Neural cell (in vitro differentiated cells): ENCODE results near the gene PFKFB3. TPM values are rescaled to one million over a fixed set of nuclear protein-coding genes. Genes with fewer than 3 reads are reported as not detected.

Experiments used
- H2AFZ ChIP-seq: fragments of 200-600, 300-800 bp; sonication (generic), shearing (Covaris generic); 2 replicates; pipeline ENCODE4 v1.6.0; 2014; ENCODE audit warnings: low read depth, mild to moderate bottlenecking, antibody characterized with exemption, low read length, moderate library complexity
- H3F3A ChIP-seq: fragments of 200-600 bp; shearing (Covaris generic); 2 replicates; pipeline ENCODE4 v1.6.1; 2016; ENCODE audit warnings: mild to moderate bottlenecking, moderate library complexity, mixed read lengths, antibody characterized with exemption, low read length; ENCODE audit not compliant: insufficient read depth, poor library complexity, severe bottlenecking
- H3K27ac ChIP-seq: fragments of 200-600, 300-800 bp; sonication (generic), shearing (Covaris generic); 2 replicates; pipeline ENCODE4 v1.5.1; 2014; ENCODE audit warnings: mild to moderate bottlenecking, low read length, moderate library complexity
- H3K27me3 ChIP-seq: fragments of 300-800, 200-600 bp; sonication (generic), shearing (Covaris generic); 2 replicates; pipeline ENCODE4 v1.6.0; 2014; ENCODE audit warnings: mild to moderate bottlenecking, low read depth, low read length, moderate library complexity; ENCODE audit not compliant: insufficient read depth
- H3K36me3 ChIP-seq: fragments of 300-800, 200-600 bp; sonication (generic), shearing (Covaris generic); 2 replicates; pipeline ENCODE4 v1.5.1; 2014; ENCODE audit warnings: mild to moderate bottlenecking, antibody characterized with exemption, low read length, moderate library complexity; ENCODE audit not compliant: insufficient read depth
- H3K4me2 ChIP-seq: fragments of 300-800, 200-600 bp; sonication (generic), shearing (Covaris generic); 2 replicates; pipeline ENCODE4 v1.6.0; 2014; ENCODE audit warnings: mild to moderate bottlenecking, low read length
- H3K4me3 ChIP-seq: fragments of 300-800, 200-600 bp; sonication (generic), shearing (Covaris generic); 2 replicates; pipeline ENCODE4 v1.5.1; 2014; ENCODE audit warnings: mild to moderate bottlenecking, low read length, moderate library complexity
- H3K79me2 ChIP-seq: fragments of 200-600 bp; shearing (Covaris generic); replicated peaks from 2 replicates; pipeline ENCODE4 v1.6.0; 2014; ENCODE audit warnings: mild to moderate bottlenecking, low read length, moderate library complexity; ENCODE audit not compliant: insufficient read depth
- H3K9ac ChIP-seq: fragments of 300-800, 200-600 bp; sonication (generic), shearing (Covaris generic); 2 replicates; pipeline ENCODE4 v1.6.1; 2016; ENCODE audit warnings: mild to moderate bottlenecking, low read length, mixed read lengths
- H3K9me2 ChIP-seq: fragments of 200-600 bp; shearing (Covaris generic); 2 replicates; pipeline ENCODE4 v1.6.1; 2016; ENCODE audit warnings: mild to moderate bottlenecking, low read length, mixed read lengths; ENCODE audit not compliant: insufficient read depth
- H3K9me3 ChIP-seq: fragments of 200-600, 300-800 bp; sonication (generic), shearing (Covaris generic); 2 replicates; pipeline ENCODE4 v1.6.1; 2016; ENCODE audit warnings: mild to moderate bottlenecking, mixed run types, low read length, moderate library complexity, mixed read lengths
- H4K20me1 ChIP-seq: fragments of 200-600 bp; shearing (Covaris generic); 2 replicates; pipeline ENCODE4 v1.6.1; 2016; ENCODE audit warnings: mild to moderate bottlenecking, mixed run types; ENCODE audit not compliant: insufficient read depth
- CTCF ChIP-seq: fragments of 450-650 bp; IDR thresholded peaks from 2 replicates; pipeline ENCODE4 v1.5.1; 2014; ENCODE audit warnings: antibody characterized with exemption, mild to moderate bottlenecking, moderate library complexity; ENCODE audit not compliant: poor library complexity, severe bottlenecking
- EP300 ChIP-seq: fragments of 450-650 bp; conservative IDR thresholded peaks from 2 replicates; pipeline ENCODE4 v1.6.1; 2014; ENCODE audit warnings: antibody characterized with exemption, mild to moderate bottlenecking, moderate library complexity; ENCODE audit not compliant: poor library complexity, severe bottlenecking
- EZH2 ChIP-seq: fragments of 200-600, 300-800 bp; shearing (Covaris generic), sonication (generic); IDR thresholded peaks from 2 replicates; pipeline ENCODE4 v1.6.1; 2014; ENCODE audit warnings: antibody characterized with exemption, low read length, borderline replicate concordance, mild to moderate bottlenecking; ENCODE audit not compliant: insufficient read depth, poor library complexity, severe bottlenecking
- MXI1 ChIP-seq: fragments of 450-650 bp; conservative IDR thresholded peaks from 2 replicates; pipeline ENCODE4 v1.6.1; 2014; ENCODE audit warnings: antibody characterized with exemption, mild to moderate bottlenecking; ENCODE audit not compliant: poor library complexity, severe bottlenecking
- POLR2AphosphoS5 ChIP-seq: IDR thresholded peaks from 2 replicates; pipeline ENCODE4 v1.6.1; 2012
- RAD21 ChIP-seq: fragments of 450-650 bp; conservative IDR thresholded peaks from 2 replicates; pipeline ENCODE4 v1.6.1; 2014; ENCODE audit warnings: antibody characterized with exemption, mild to moderate bottlenecking, moderate library complexity
- REST ChIP-seq: IDR thresholded peaks from 2 replicates; pipeline ENCODE4 v1.6.1; 2012; ENCODE audit warnings: borderline replicate concordance
- SMC3 ChIP-seq: fragments of 450-650 bp; conservative IDR thresholded peaks from 2 replicates; pipeline ENCODE4 v1.6.1; 2014; ENCODE audit warnings: antibody characterized with exemption, mild to moderate bottlenecking, moderate library complexity; ENCODE audit not compliant: poor library complexity
- TAF1 ChIP-seq: IDR thresholded peaks from 2 replicates; pipeline ENCODE4 v1.6.1; 2012; ENCODE audit warnings: low read depth
- polyA plus RNA-seq: library from polyadenylated mRNA; depleted of rRNA; stranded (reverse); fragments of >200 nt; gene quantifications from 2 replicates; pipeline ENCODE4 v1.2.3, GENCODE V29; 2014

Gene PFKFB3
- polyA plus RNA-seq, 1 donor from 2014 or later: 33.4 TPM

GRCh38 chr10:6255548-6256061, 52.9 kb downstream of the PFKFB3 start:
- H3K4me3 ChIP-seq: no peak overlapping the region
- TF ChIP-seq MXI1 (no peak), RAD21 (no peak), EZH2 (no peak), SMC3 (no peak), REST (no peak), CTCF (no peak), TAF1 (no peak), EP300 (no peak), POLR2AphosphoS5 (no peak)

GRCh38 chr10:6256439-6256838, 53.7 kb downstream of the PFKFB3 start:
- H3K79me2 ChIP-seq: no peaks in the 10 kb centered on the region
- H3K27me3 ChIP-seq: no peaks in the 10 kb centered on the region
- H4K20me1 ChIP-seq: no peaks in the 10 kb centered on the region
- H3F3A ChIP-seq: no peaks in the 10 kb centered on the region
- H3K36me3 ChIP-seq: no peaks in the 10 kb centered on the region
- H3K9me2 ChIP-seq: no peaks in the 10 kb centered on the region
- no peak overlapping the region for H3K9ac ChIP-seq
- H3K9me3 ChIP-seq: no peaks in the 10 kb centered on the region
- H2AFZ ChIP-seq: no peak overlapping the region
- no peak overlapping the region for H3K4me3 ChIP-seq
- TF ChIP-seq TAF1: no peak
- TF ChIP-seq RAD21: no peak
- TF ChIP-seq SMC3: no peak
- TF ChIP-seq EP300: no peak
- TF ChIP-seq REST: no peak
- TF ChIP-seq MXI1: no peak
- TF ChIP-seq POLR2AphosphoS5: no peak
- TF ChIP-seq EZH2: no peak
- TF ChIP-seq CTCF: no peak
- no peak overlapping the region for H3K4me2 ChIP-seq
- H3K27ac ChIP-seq: no peak overlapping the region

More at GRCh38 chr10:6255548-6256061, 52.9 kb downstream of the PFKFB3 start:
- no peaks in the 10 kb centered on the region for H4K20me1 ChIP-seq
- H2AFZ ChIP-seq: no peak overlapping the region
- no peaks in the 10 kb centered on the region for H3K9me2 ChIP-seq
- H3K36me3 ChIP-seq: no peaks in the 10 kb centered on the region
- no peak overlapping the region for H3K9ac ChIP-seq
- no peak overlapping the region for H3K27ac ChIP-seq
- H3F3A ChIP-seq: no peaks in the 10 kb centered on the region
- H3K79me2 ChIP-seq: no peaks in the 10 kb centered on the region
- no peaks in the 10 kb centered on the region for H3K27me3 ChIP-seq
- no peak overlapping the region for H3K4me2 ChIP-seq
- H3K9me3 ChIP-seq: no peaks in the 10 kb centered on the region
